GM18517 (cell line): ENCODE results near the gene MSI2.

Experiments
- ATAC-seq: cut with Tn5 transposase; IDR thresholded peaks from one replicate; pipeline ENCODE4 v1.9.1; 2021; ENCODE audit warnings: mild to moderate bottlenecking, moderate library complexity; ENCODE audit not compliant: unreplicated experiment

Gene MSI2

GRCh38 chr17:57665128-57665527 is 408.8 kb downstream of the MSI2 start:
- ATAC-seq = no peak

- no peak for ATAC-seq
Observed at GRCh38 chr17:57665696-57666095, 409.4 kb downstream of the MSI2 start.

GRCh38 chr17:57666201-57666870 is 410.0 kb downstream of the MSI2 start:
- ATAC-seq = no peak

- no peak for ATAC-seq
Observed at GRCh38 chr17:57666946-57667345, 410.6 kb downstream of the MSI2 start.

- ATAC-seq = no peak
Observed at GRCh38 chr17:57667461-57667923, 411.2 kb downstream of the MSI2 start.

- ATAC-seq = no peak
Observed at GRCh38 chr17:57668332-57668731, 412.0 kb downstream of the MSI2 start.

- ATAC-seq = no peak
Observed at GRCh38 chr17:57669671-57670529, 413.6 kb downstream of the MSI2 start.

GRCh38 chr17:57670769-57671569 is 414.6 kb downstream of the MSI2 start:
- no peak for ATAC-seq

GRCh38 chr17:57671667-57672632 is 415.6 kb downstream of the MSI2 start:
- no peak for ATAC-seq

- ATAC-seq = no peak
Observed at GRCh38 chr17:57672971-57673370, 416.6 kb downstream of the MSI2 start.

GRCh38 chr17:57674894-57675293 is 418.6 kb downstream of the MSI2 start:
- ATAC-seq = no peak

- ATAC-seq = no peak
Observed at GRCh38 chr17:57675427-57676387, 419.4 kb downstream of the MSI2 start.

GRCh38 chr17:57676543-57676942 is 420.2 kb downstream of the MSI2 start:
- ATAC-seq = no peak

GRCh38 chr17:57677301-57677700 is 421.0 kb downstream of the MSI2 start:
- ATAC-seq = no peak

- no peak for ATAC-seq
Observed at GRCh38 chr17:57677858-57678257, 421.5 kb downstream of the MSI2 start.

- no peak for ATAC-seq
Observed at GRCh38 chr17:57678393-57678792, 422.1 kb downstream of the MSI2 start.

GRCh38 chr17:57679356-57679755 is 423.0 kb downstream of the MSI2 start:
- ATAC-seq = no peak

- no peak for ATAC-seq
Observed at GRCh38 chr17:57679906-57680695, 423.8 kb downstream of the MSI2 start.
